HCT116 (cell line): ENCODE measurements around the gene ZNRF3. TPM values are rescaled to one million over a fixed set of nuclear protein-coding genes. Genes with fewer than 3 reads are reported as not detected.

Experiments
- ATAC-seq: fragments of 200-7000 bp; cut with Tn5 transposase; 2 replicates; pipeline ENCODE4 v1.9.1; 2020; ENCODE audit warnings: mild to moderate bottlenecking, moderate library complexity
- BruUV-seq: library from RNA; stranded (reverse); fragments of 400-500 nt; replicated peaks from 2 replicates; lab custom pipeline; 2021; lab: Mats Ljungman, UMichigan
- CTCF ChIA-PET: fragments of 300-600 bp; sonication (Branson Sonifier 250); formaldehyde crosslinking; loops from one replicate; lab custom pipeline; 2021; ENCODE audit warnings: antibody characterized with exemption; lab: Charles Lee
- POLR2A ChIA-PET: fragments of 300-600, 350-600 bp; sonication (Branson Sonifier 250); formaldehyde crosslinking; loops from one replicate; lab custom pipeline; 2021; ENCODE audit warnings: antibody characterized with exemption; lab: Charles Lee
- RAD21 ChIA-PET, 2 experiments: fragments of 300-600 bp; sonication (Branson Sonifier 250); formaldehyde crosslinking; loops; one replicate each; lab custom pipeline; 2023; ENCODE audit warnings: low total read pairs in 2 of 2; ENCODE audit not compliant: uncharacterized antibody in 2 of 2, unreplicated experiment in 2 of 2, low non-redundant PET in 1 of 2; lab: Charles Lee
- DNase-seq: peaks from one replicate; pipeline ENCODE4 v3.0.0-alpha.2; 2010; ENCODE audit warnings: low read depth, low spot score
- H2AFZ ChIP-seq: fragments of 200-600 bp; shearing (Covaris generic), sonication (generic); 2 replicates; pipeline ENCODE4 v1.6.1; 2017; ENCODE audit warnings: low read depth, mixed run types, mixed read lengths, antibody characterized with exemption, low read length; ENCODE audit not compliant: poor library complexity, severe bottlenecking
- H3K27ac ChIP-seq: 2 replicates; pipeline ENCODE4 v1.5.1; 2012; ENCODE audit warnings: low read depth, low read length
- H3K27me3 ChIP-seq: fragments of 200-600 bp; sonication (generic); 2 replicates; pipeline ENCODE4 v1.6.1; 2016; ENCODE audit warnings: mixed run types, low read length, mixed read lengths; ENCODE audit not compliant: insufficient read depth
- H3K36me3 ChIP-seq, 2 experiments: fragments of 200-500 bp in 1 of 2; fragments of 200-600 bp in 1 of 2; sonication (Bioruptor generic) in 1 of 2; sonication (generic) in 1 of 2; 2 replicates each; pipeline versions ENCODE4 v1.5.1 to v1.6.1; 2014 to 2016; ENCODE audit warnings: low read length in 2 of 2, inconsistent platforms in 1 of 2, mixed read lengths in 1 of 2, mixed run types in 1 of 2; ENCODE audit not compliant: insufficient read depth in 2 of 2, control insufficient read depth in 1 of 2
- H3K4me1 ChIP-seq, 2 experiments: fragments of 200-600 bp in 1 of 2; sonication (generic) in 1 of 2; 2 replicates each; pipeline versions ENCODE4 v1.5.1 to v1.6.1; 2012 to 2017; ENCODE audit warnings: low read length in 2 of 2, inconsistent platforms in 1 of 2, mild to moderate bottlenecking in 1 of 2, mixed read lengths in 1 of 2, mixed run types in 1 of 2, moderate library complexity in 1 of 2; ENCODE audit not compliant: insufficient read depth in 2 of 2, control insufficient read depth in 1 of 2
- H3K4me2 ChIP-seq: fragments of 200-600 bp; sonication (generic); 2 replicates; pipeline ENCODE4 v1.6.1; 2017; ENCODE audit warnings: mixed run types, low read length, mixed read lengths
- H3K4me3 ChIP-seq, 2 experiments: fragments of 200-600 bp in 1 of 2; sonication (generic) in 1 of 2; replicated peaks in 1 of 2; 2 replicates each; pipeline ENCODE4 v1.5.1; 2011 to 2016; ENCODE audit warnings: low read length in 2 of 2, control low read depth in 1 of 2, low read depth in 1 of 2, mild to moderate bottlenecking in 1 of 2, mixed read lengths in 1 of 2, mixed run types in 1 of 2
- H3K79me2 ChIP-seq: fragments of 200-600 bp; sonication (generic); 2 replicates; pipeline ENCODE4 v1.6.1; 2017; ENCODE audit warnings: mild to moderate bottlenecking, mixed run types, low read length, moderate library complexity, mixed read lengths; ENCODE audit not compliant: insufficient read depth
- H3K9ac ChIP-seq: fragments of 200-600 bp; sonication (generic); 2 replicates; pipeline ENCODE4 v1.6.1; 2016; ENCODE audit warnings: low read length, mixed read lengths
- H3K9me2 ChIP-seq: fragments of 200-600 bp; sonication (generic), shearing (Covaris generic); 2 replicates; pipeline ENCODE4 v1.6.1; 2017; ENCODE audit warnings: mixed run types, mild to moderate bottlenecking, moderate library complexity; ENCODE audit not compliant: insufficient read depth
- H3K9me3 ChIP-seq, 2 experiments: fragments of 200-500 bp in 1 of 2; fragments of 200-600 bp in 1 of 2; sonication (Bioruptor generic) in 1 of 2; sonication (generic) in 1 of 2; 2 replicates each; pipeline ENCODE4 v1.6.1; 2014 to 2017; ENCODE audit warnings: low read length in 2 of 2, mixed read lengths in 2 of 2, inconsistent platforms in 1 of 2, low read depth in 1 of 2, mild to moderate bottlenecking in 1 of 2, mixed run types in 1 of 2, moderate library complexity in 1 of 2; ENCODE audit not compliant: control insufficient read depth in 1 of 2, insufficient read depth in 1 of 2
- H4K20me1 ChIP-seq: fragments of 200-600 bp; sonication (generic), shearing (Covaris generic); 2 replicates; pipeline ENCODE4 v1.6.1; 2017; ENCODE audit warnings: mixed run types, mild to moderate bottlenecking, moderate library complexity; ENCODE audit not compliant: insufficient read depth
- ATF3 ChIP-seq: IDR thresholded peaks from 2 replicates; pipeline ENCODE4 v1.6.1; 2012
- CBX3 ChIP-seq: IDR thresholded peaks from 2 replicates; pipeline ENCODE4 v1.6.1; 2012; ENCODE audit warnings: low read depth
- CEBPB ChIP-seq: IDR thresholded peaks from 2 replicates; pipeline ENCODE4 v1.6.1; 2012; ENCODE audit warnings: low read depth
- EGR1 ChIP-seq: IDR thresholded peaks from 2 replicates; pipeline ENCODE4 v1.6.1; 2012; ENCODE audit warnings: low read depth
- ELF1 ChIP-seq: IDR thresholded peaks from 2 replicates; pipeline ENCODE4 v1.6.1; 2012; ENCODE audit warnings: low read depth, borderline replicate concordance
- EZH2 ChIP-seq: fragments of 200-600 bp; sonication (generic); IDR thresholded peaks from 2 replicates; pipeline ENCODE4 v1.6.1; 2017; ENCODE audit warnings: antibody characterized with exemption, mixed run types
- FOSL1 ChIP-seq: IDR thresholded peaks from 2 replicates; pipeline ENCODE4 v1.6.1; 2012; ENCODE audit warnings: low read depth
- JUND ChIP-seq: IDR thresholded peaks from 2 replicates; pipeline ENCODE4 v1.6.1; 2012
- MAX ChIP-seq: IDR thresholded peaks from 2 replicates; pipeline ENCODE4 v1.6.1; 2012
- POLR2A ChIP-seq: IDR thresholded peaks from 2 replicates; pipeline ENCODE4 v1.7.0; 2011; ENCODE audit warnings: borderline replicate concordance; ENCODE audit not compliant: insufficient read depth, insufficient read length; ENCODE audit errors: extremely low read depth
- POLR2AphosphoS5 ChIP-seq: IDR thresholded peaks from 2 replicates; pipeline ENCODE4 v1.6.1; 2011; ENCODE audit warnings: mild to moderate bottlenecking, low read depth, low read length, moderate library complexity
- REST ChIP-seq: IDR thresholded peaks from 2 replicates; pipeline ENCODE4 v1.6.1; 2012; ENCODE audit warnings: low read depth
- SIN3A ChIP-seq: IDR thresholded peaks from 2 replicates; pipeline ENCODE4 v1.6.1; 2012; ENCODE audit warnings: low read depth
- SP1 ChIP-seq: IDR thresholded peaks from 2 replicates; pipeline ENCODE4 v1.6.1; 2012; ENCODE audit warnings: low read depth
- SRF ChIP-seq: IDR thresholded peaks from 2 replicates; pipeline ENCODE4 v1.6.1; 2012; ENCODE audit warnings: low read depth
- TCF7L2 ChIP-seq: IDR thresholded peaks from 2 replicates; pipeline ENCODE4 v1.7.0; 2011; ENCODE audit warnings: borderline replicate concordance, inconsistent platforms; ENCODE audit not compliant: insufficient read depth, insufficient read length; ENCODE audit errors: extremely low read depth
- ZBTB33 ChIP-seq: IDR thresholded peaks from 2 replicates; pipeline ENCODE4 v1.6.1; 2011; ENCODE audit warnings: mild to moderate bottlenecking, low read length, moderate library complexity; ENCODE audit not compliant: insufficient replicate concordance; ENCODE audit errors: extremely low read depth
- ZFX ChIP-seq: fragments of 450-650 bp; IDR thresholded peaks from 2 replicates; pipeline ENCODE4 v1.6.1; 2017
- intact Hi-C: fragments of 100-400 bp; cut with micrococcal nuclease; formaldehyde crosslinking; loops from 2 replicates; pipeline ENCODE4 v1.10.0; 2022
- total RNA-seq: library from RNA; stranded (reverse); gene quantifications from one replicate; pipeline ENCODE4 v1.2.1, GENCODE V29; 2021; ENCODE audit not compliant: unreplicated experiment

The ZNRF3 gene
- total RNA-seq, 1 experiment from 2014 or later, result 12.2 TPM

- Histone ChIP-seq H3K27ac (no peak overlapping the region), H3K9ac (no peak overlapping the region), H4K20me1 (no peaks in the 10 kb centered on the region), H3K9me2 (no peaks in the 10 kb centered on the region), H3K79me2 (peaks cover 7% of the 10 kb centered on the region), H3K9me3 (peaks cover 0 to 8% of the 10 kb centered on the region in 2 experiments; a peak in 1 of 4 replicates), H3K4me2 (no peak overlapping the region), H3K4me3 (no peak overlapping the region), H3K36me3 (peaks cover 8 to 18% of the 10 kb centered on the region in 2 experiments; a peak in 2 of 4 replicates), H3K27me3 (no peaks in the 10 kb centered on the region), H2AFZ (no peak overlapping the region), H3K4me1 (peaks cover 0 to 7% of the 10 kb centered on the region in 2 experiments; a peak in 2 of 4 replicates)
- no peak for TF ChIP-seq JUND
- no peak for TF ChIP-seq CEBPB
- TF ChIP-seq SP1, result no peak
- TF ChIP-seq SRF, result no peak
- TF ChIP-seq SIN3A, result no peak
- no peak for TF ChIP-seq MAX
- TF ChIP-seq REST, result no peak
- no peak for TF ChIP-seq ATF3
- no peak for TF ChIP-seq ZBTB33
- TF ChIP-seq ZFX, result no peak
- TF ChIP-seq ELF1, result no peak
- no peak for TF ChIP-seq FOSL1
- no peak for TF ChIP-seq TCF7L2
- no peak for TF ChIP-seq POLR2AphosphoS5
- no peak for TF ChIP-seq CBX3
- no peak for TF ChIP-seq EGR1
- no peak for TF ChIP-seq POLR2A
- TF ChIP-seq EZH2, result no peak
- ChIA-PET CTCF (no interaction called here), RAD21 (no interaction called here), POLR2A (no interaction called here)
- intact Hi-C loops, result no loop called here
- no peak for DNase-seq
- no peak for ATAC-seq
- BruUV-seq, result no TSS peak
These were observed 105.7 kb downstream of the ZNRF3 start for GRCh38 chr22:28989035-28989464.
